HepG2 (cell line): ENCODE data around the gene CORO7. TPM values are rescaled to one million over a fixed set of nuclear protein-coding genes. Genes with fewer than 3 reads are reported as not detected.
A peak's percentile ranks its signal among the peaks of the same experiment; 100 is the strongest.

Source experiments
- ATAC-seq: fragments of 200-7000 bp; cut with Tn5 transposase; 3 replicates; pipeline ENCODE4 v1.9.1; 2020; ENCODE audit warnings: mild to moderate bottlenecking, moderate library complexity
- BruUV-seq: library from RNA; stranded (reverse); fragments of 400-500 nt; replicated peaks from 2 replicates; lab custom pipeline; 2021; lab: Mats Ljungman, UMichigan
- CTCF ChIA-PET: fragments of 300-600 bp; formaldehyde crosslinking; extraction: SDS; loops from one replicate; lab custom pipeline; 2021; ENCODE audit warnings: low total read pairs, inconsistent platforms, low intra/inter-chr PET ratio; lab: Yijun Ruan, JAX
- POLR2A ChIA-PET: fragments of 350-600 bp; sonication (Branson Sonifier 250); formaldehyde crosslinking; loops from one replicate; lab custom pipeline; 2020; ENCODE audit warnings: antibody characterized with exemption, inconsistent platforms; lab: Yijun Ruan, JAX
- DNase-seq: peaks from one replicate; pipeline ENCODE4 v3.0.0-alpha.2; 2015; ENCODE audit warnings: low spot score
- FAIRE-seq: peaks from 3 replicates; lab custom pipeline; 2011; peaks lifted over from hg19 to GRCh38; lab: Jason Lieb, UNC
- H2AFZ ChIP-seq: one replicate; pipeline ENCODE4 v1.6.1; 2011; ENCODE audit warnings: low read length, inconsistent platforms
- H3K27ac ChIP-seq: fragments of 300-600 bp; 3 replicates; pipeline ENCODE4 v1.8.0; 2011; ENCODE audit warnings: mixed run types, mild to moderate bottlenecking, mixed read lengths, low read length, inconsistent platforms; ENCODE audit not compliant: insufficient read depth; ENCODE audit errors: extremely low read length
- H3K27me3 ChIP-seq, 2 experiments: fragments of 200-600 bp in 1 of 2; 2 replicates in 1 of 2; 3 replicates in 1 of 2; pipeline versions ENCODE4 v1.6.0 to v1.8.0; 2011; ENCODE audit warnings: low read length in 2 of 2, mild to moderate bottlenecking in 2 of 2, moderate library complexity in 2 of 2, inconsistent platforms in 1 of 2; ENCODE audit not compliant: insufficient read depth in 2 of 2, control insufficient read depth in 1 of 2
- H3K36me3 ChIP-seq, 2 experiments: fragments of 200-600 bp in 1 of 2; replicated peaks in 1 of 2; 2 replicates in 1 of 2; 3 replicates in 1 of 2; pipeline versions ENCODE4 v1.5.1 to v1.8.0; 2011; ENCODE audit warnings: low read length in 2 of 2, inconsistent platforms in 1 of 2; ENCODE audit not compliant: insufficient read depth in 2 of 2, control insufficient read depth in 1 of 2
- H3K4me1 ChIP-seq: 2 replicates; pipeline ENCODE4 v1.5.1; 2012; ENCODE audit warnings: low read length, inconsistent platforms; ENCODE audit not compliant: insufficient read depth
- H3K4me2 ChIP-seq: 2 replicates; pipeline ENCODE4 v1.6.0; 2011; ENCODE audit warnings: low read depth, low read length, inconsistent platforms
- H3K4me3 ChIP-seq, 3 experiments: fragments of 200-600 bp in 1 of 3; sonication (generic), shearing (Covaris generic) in 1 of 3; replicated peaks in 1 of 3; 2 replicates each; pipeline ENCODE4 v1.5.1; 2011 to 2016; ENCODE audit warnings: low read length in 3 of 3, inconsistent platforms in 2 of 3, low read depth in 2 of 3, mild to moderate bottlenecking in 2 of 3, control low read depth in 1 of 3, mixed read lengths in 1 of 3; ENCODE audit not compliant: insufficient read depth in 1 of 3
- H3K79me2 ChIP-seq: one replicate; pipeline ENCODE4 v1.6.1; 2011; ENCODE audit warnings: low read length, inconsistent platforms; ENCODE audit not compliant: insufficient read depth
- H3K9ac ChIP-seq: 2 replicates; pipeline ENCODE4 v1.6.0; 2011; ENCODE audit warnings: mild to moderate bottlenecking, low read depth, low read length, inconsistent platforms; ENCODE audit not compliant: insufficient read depth
- H3K9me3 ChIP-seq: 2 replicates; pipeline ENCODE4 v1.5.1; 2012; ENCODE audit warnings: mild to moderate bottlenecking, low read length
- H4K20me1 ChIP-seq: 2 replicates; pipeline ENCODE4 v1.6.0; 2011; ENCODE audit warnings: inconsistent platforms, mild to moderate bottlenecking, low read length, moderate library complexity; ENCODE audit not compliant: insufficient read depth
- ATF1 ChIP-seq: IDR thresholded peaks from 2 replicates; pipeline ENCODE4 v1.6.1; 2016; ENCODE audit warnings: mild to moderate bottlenecking, control low read depth
- HOXA9 ChIP-seq: sonication (generic); formaldehyde crosslinking; IDR thresholded peaks from 2 replicates; pipeline ENCODE4 v1.8.1; 2022; ENCODE audit warnings: missing genetic modification reagents, mild to moderate bottlenecking, moderate library complexity, borderline replicate concordance
- SMAD3 ChIP-seq: sonication (generic); formaldehyde crosslinking; IDR thresholded peaks from 2 replicates; pipeline ENCODE4 v1.4.0; 2020; ENCODE audit warnings: missing genetic modification reagents
- SMARCC2 ChIP-seq: fragments of 450-650 bp; IDR thresholded peaks from 2 replicates; pipeline ENCODE4 v1.6.1; 2017; ENCODE audit warnings: antibody characterized with exemption, mild to moderate bottlenecking
- SP1 ChIP-seq, 2 experiments: fragments of 450-650 bp in 1 of 2; sonication (generic) in 1 of 2; formaldehyde crosslinking in 1 of 2; IDR thresholded peaks; 2 replicates each; pipeline versions ENCODE4 v1.4.0 to v1.6.1; 2016 to 2020; ENCODE audit warnings: missing genetic modification reagents in 1 of 2
- SYNCRIP ChIP-seq: fragments of 200-400 bp; formaldehyde crosslinking; IDR thresholded peaks from 2 replicates; pipeline ENCODE4 v1.6.1; 2018; ENCODE audit warnings: mild to moderate bottlenecking, low read depth, low read length; ENCODE audit not compliant: insufficient read depth
- ZKSCAN5 ChIP-seq: sonication (generic); formaldehyde crosslinking; IDR thresholded peaks from 2 replicates; pipeline ENCODE4 v1.5.1; 2020; ENCODE audit warnings: mild to moderate bottlenecking, missing genetic modification reagents
- ZNF430 ChIP-seq: sonication (generic); formaldehyde crosslinking; IDR thresholded peaks from 2 replicates; pipeline ENCODE4 v1.9.0; 2021; ENCODE audit warnings: mild to moderate bottlenecking, missing genetic modification reagents
- ZSCAN9 ChIP-seq: IDR thresholded peaks from 2 replicates; pipeline ENCODE4 v1.6.1; 2016; ENCODE audit warnings: borderline replicate concordance
- WGBS: methylation state at CpG from one replicate; pipeline ENCODE4 v1.1.6; 2017; ENCODE audit warnings: low lambda C conversion rate; 5-methylcytosine and 5-hydroxymethylcytosine counted together
- in situ Hi-C: cut with HindIII; loops from 2 replicates; pipeline ENCODE4 v1.10.0; 2017; ENCODE audit warnings: low pct_unique_long_range_greater_than_20kb; ENCODE audit not compliant: extremely low pct_ligation_motif_present
- intact Hi-C: fragments of 100-400 bp; cut with micrococcal nuclease; formaldehyde crosslinking; loops from one replicate; pipeline ENCODE4 v1.10.0; 2022; ENCODE audit not compliant: unreplicated experiment
- polyA plus RNA-seq, 8 experiments: library from polyadenylated mRNA; depleted of rRNA in 3 of 8; stranded (reverse) in 7 of 8; unstranded in 1 of 8; fragments of >200 nt; fragmentation: Illumina TruSeq in 4 of 8; extraction: Trizol in 4 of 8; gene quantifications; 2 replicates each; pipeline versions ENCODE4 v1.2.1 to v1.2.3, GENCODE V29; 2011 to 2016; ENCODE audit warnings: low read depth in 4 of 8, missing spikeins in 1 of 8, mixed read lengths in 1 of 8; ENCODE audit not compliant: insufficient read depth in 1 of 8
- total RNA-seq, 5 experiments: library from RNA; depleted of rRNA; stranded (reverse); fragments of >200 nt; fragmentation: Illumina TruSeq; extraction: Trizol; gene quantifications; 2 replicates each; pipeline ENCODE4 v1.2.3, GENCODE V29; 2016; ENCODE audit warnings: low read depth in 1 of 5
- TF ChIP-seq, protein P1 (sequence below): sonication (generic); formaldehyde crosslinking; IDR thresholded peaks from 2 replicates; pipeline ENCODE4 v1.8.1; 2023; ENCODE audit warnings: missing genetic modification reagents, inconsistent platforms, borderline replicate concordance
- TF ChIP-seq, protein P2 (sequence below), 2 experiments: sonication (generic) in 1 of 2; formaldehyde crosslinking in 1 of 2; IDR thresholded peaks; 2 replicates each; pipeline versions ENCODE4 v1.6.1 to v1.9.0; 2014 to 2022; ENCODE audit warnings: antibody characterized with exemption in 1 of 2, borderline replicate concordance in 1 of 2, inconsistent platforms in 1 of 2, low read depth in 1 of 2, missing genetic modification reagents in 1 of 2
- TF ChIP-seq, protein P3 (sequence below): sonication (generic); formaldehyde crosslinking; IDR thresholded peaks from 2 replicates; pipeline ENCODE4 v1.4.0; 2020; ENCODE audit warnings: missing genetic modification reagents, low read depth, mild to moderate bottlenecking, borderline replicate concordance

The CORO7 gene
- total and polyA plus RNA-seq, 2 of the 13 experiments (the other 11 are each of a cell fraction or from before 2014, with no cell fraction given): 9.9 to 14.3 TPM

DNA sequence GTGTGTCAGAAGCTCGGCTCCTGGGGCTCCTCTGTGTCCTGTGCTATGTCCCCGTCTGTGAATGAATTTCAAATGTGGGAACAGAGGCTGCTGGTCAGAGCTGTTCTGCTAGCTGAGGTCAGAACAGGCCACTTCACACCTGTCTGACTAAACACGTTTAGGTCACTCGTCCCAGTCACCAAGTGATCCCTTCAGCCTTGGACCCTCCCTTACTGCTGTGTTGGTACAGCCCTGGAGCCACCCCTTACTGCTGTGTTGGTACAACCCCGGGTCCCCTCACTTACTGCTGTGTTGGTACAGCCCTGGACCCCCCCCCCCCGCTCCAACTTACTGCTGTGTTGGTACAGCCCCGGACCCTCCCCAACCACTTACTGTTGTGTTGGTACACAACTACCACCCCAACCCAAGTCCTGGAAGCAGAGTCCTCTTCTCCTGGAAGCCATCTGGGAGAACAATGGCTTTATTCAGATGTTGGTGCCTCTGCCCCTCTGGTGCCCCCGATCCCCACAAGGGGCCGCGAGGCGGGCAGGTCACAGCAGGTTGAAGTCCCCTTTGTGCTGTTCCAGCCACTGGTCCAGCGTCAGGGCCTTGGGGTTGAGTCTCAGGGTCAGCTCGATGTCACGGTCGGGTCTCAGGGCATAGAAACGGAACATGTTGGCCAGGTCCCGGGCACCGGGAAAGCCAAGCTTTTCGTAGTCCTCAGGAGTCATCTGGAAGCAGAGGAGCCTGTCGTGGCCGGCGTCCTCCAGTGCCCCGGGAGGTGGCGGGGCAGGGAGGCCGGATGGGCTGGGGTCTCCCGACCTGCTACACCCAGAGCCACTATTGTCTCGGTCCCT lies 45.1 kb upstream of the CORO7 start:
- 7% methylated on average over 11 of the region's 27 CpGs for WGBS
- POLR2A ChIA-PET: interaction anchor here (0.6 to 8.2 kb wide), 13 partner anchors 10 to 90 kb away, joined by 3 to 175 read pairs (median 3); partner anchors contain the start of genes CDIP1, CORO7, HMOX2 and NMRAL1
- TF ChIP-seq SMAD3 (CRISPR knock-in tag) (no peak; the same call in 1 of the 2 replicates), SP1 (IDR thresholded peaks at IDR 0.05) (no peak), SP1 (CRISPR knock-in tag; IDR thresholded peaks at IDR 0.05) (no peak; the same call in 1 of the 2 replicates), SYNCRIP (no peak), HOXA9 (CRISPR knock-in tag) (no peak), ZKSCAN5 (CRISPR knock-in tag) (no peak), SMARCC2 (no peak), ZSCAN9 (CRISPR knock-in tag) (peak; percentile 70), ZNF430 (CRISPR knock-in tag) (no peak), ATF1 (CRISPR knock-in tag) (no peak)
- TF ChIP-seq, protein P1, sequence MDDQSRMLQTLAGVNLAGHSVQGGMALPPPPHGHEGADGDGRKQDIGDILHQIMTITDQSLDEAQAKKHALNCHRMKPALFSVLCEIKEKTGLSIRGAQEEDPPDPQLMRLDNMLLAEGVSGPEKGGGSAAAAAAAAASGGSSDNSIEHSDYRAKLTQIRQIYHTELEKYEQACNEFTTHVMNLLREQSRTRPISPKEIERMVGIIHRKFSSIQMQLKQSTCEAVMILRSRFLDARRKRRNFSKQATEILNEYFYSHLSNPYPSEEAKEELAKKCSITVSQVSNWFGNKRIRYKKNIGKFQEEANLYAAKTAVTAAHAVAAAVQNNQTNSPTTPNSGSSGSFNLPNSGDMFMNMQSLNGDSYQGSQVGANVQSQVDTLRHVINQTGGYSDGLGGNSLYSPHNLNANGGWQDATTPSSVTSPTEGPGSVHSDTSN (CRISPR knock-in tag): no peak
- TF ChIP-seq, protein P2, sequence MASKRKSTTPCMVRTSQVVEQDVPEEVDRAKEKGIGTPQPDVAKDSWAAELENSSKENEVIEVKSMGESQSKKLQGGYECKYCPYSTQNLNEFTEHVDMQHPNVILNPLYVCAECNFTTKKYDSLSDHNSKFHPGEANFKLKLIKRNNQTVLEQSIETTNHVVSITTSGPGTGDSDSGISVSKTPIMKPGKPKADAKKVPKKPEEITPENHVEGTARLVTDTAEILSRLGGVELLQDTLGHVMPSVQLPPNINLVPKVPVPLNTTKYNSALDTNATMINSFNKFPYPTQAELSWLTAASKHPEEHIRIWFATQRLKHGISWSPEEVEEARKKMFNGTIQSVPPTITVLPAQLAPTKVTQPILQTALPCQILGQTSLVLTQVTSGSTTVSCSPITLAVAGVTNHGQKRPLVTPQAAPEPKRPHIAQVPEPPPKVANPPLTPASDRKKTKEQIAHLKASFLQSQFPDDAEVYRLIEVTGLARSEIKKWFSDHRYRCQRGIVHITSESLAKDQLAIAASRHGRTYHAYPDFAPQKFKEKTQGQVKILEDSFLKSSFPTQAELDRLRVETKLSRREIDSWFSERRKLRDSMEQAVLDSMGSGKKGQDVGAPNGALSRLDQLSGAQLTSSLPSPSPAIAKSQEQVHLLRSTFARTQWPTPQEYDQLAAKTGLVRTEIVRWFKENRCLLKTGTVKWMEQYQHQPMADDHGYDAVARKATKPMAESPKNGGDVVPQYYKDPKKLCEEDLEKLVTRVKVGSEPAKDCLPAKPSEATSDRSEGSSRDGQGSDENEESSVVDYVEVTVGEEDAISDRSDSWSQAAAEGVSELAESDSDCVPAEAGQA (IDR thresholded peaks at IDR 0.05; ENCODE audit: low read depth): peak; percentile 39; the same call in 1 of the 2 replicates
- TF ChIP-seq, protein P2 (CRISPR knock-in tag; IDR thresholded peaks at IDR 0.05; ENCODE audit: borderline replicate concordance): no peak
- TF ChIP-seq, protein P3, sequence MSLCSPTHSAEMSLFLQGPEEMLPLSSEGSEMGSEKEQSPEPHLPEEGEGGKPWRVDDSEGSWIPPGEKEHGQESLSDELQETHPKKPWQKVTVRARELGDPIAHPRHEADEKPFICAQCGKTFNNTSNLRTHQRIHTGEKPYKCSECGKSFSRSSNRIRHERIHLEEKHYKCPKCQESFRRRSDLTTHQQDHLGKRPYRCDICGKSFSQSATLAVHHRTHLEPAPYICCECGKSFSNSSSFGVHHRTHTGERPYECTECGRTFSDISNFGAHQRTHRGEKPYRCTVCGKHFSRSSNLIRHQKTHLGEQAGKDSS (CRISPR knock-in tag): peak; percentile 82; the same call in 1 of the 2 replicates

More for the DNA sequence above, 45.1 kb upstream of the CORO7 start:
- Histone ChIP-seq H3K79me2 (no peaks in the 10 kb centered on the region), H2AFZ (no peak overlapping the region), H4K20me1 (no peaks in the 10 kb centered on the region), H3K36me3 (peaks cover 7 to 10% of the 10 kb centered on the region in 2 experiments; a peak in 4 of 5 replicates), H3K27me3 (no peaks in the 10 kb centered on the region), H3K9ac (peak overlapping the region; percentile 77), H3K9me3 (no peaks in the 10 kb centered on the region), H3K4me1 (peaks cover 64% of the 10 kb centered on the region), H3K27ac (peak overlapping the region; percentile 98), H3K4me2 (peak overlapping the region; percentile 83), H3K4me3 (peak overlapping the region; percentile 27 to 67 (median 43))
- in situ Hi-C loops (no loop called here), intact Hi-C loops (loop anchor here (1.0 kb wide), 1 partner anchor 13 kb away; the partner anchor contains the start of gene NMRAL1)
- FAIRE-seq: peak; percentile 73
- ATAC-seq: peak; percentile 77
- CTCF ChIA-PET: interaction anchor here (0.5 kb wide), 1 partner anchor 34 kb away, joined by 3 read pairs; no protein-coding TSS in a partner anchor
- TSS peak; percentile 81 for BruUV-seq
- peak; percentile 97 for DNase-seq
